ENCODE data around the gene DNM1.

DNA sequence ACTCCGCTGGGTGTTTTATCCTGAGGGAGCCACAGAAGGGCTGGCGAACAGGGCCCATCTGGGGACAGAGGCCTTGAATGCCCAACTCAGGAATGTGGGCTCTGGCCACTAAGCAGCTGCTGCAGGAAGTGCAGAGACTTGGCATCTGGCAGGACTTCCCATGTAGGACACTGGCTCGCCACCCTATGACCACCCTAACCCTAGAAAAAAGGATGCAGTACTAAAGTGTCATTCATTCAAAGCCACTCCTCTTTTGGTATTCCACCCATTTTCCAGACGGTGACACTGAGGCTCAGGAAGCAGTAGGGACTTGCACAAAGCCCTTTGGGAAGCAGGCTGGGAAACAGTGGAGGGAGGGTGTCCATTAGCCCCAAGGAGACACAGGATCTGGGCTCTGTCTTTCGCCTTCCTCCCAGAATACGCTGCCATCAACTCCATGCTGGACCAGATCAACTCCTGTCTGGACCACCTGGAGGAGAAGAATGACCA, 40.1 kb upstream of the DNM1 start:
- TF ChIP-seq, protein P1, sequence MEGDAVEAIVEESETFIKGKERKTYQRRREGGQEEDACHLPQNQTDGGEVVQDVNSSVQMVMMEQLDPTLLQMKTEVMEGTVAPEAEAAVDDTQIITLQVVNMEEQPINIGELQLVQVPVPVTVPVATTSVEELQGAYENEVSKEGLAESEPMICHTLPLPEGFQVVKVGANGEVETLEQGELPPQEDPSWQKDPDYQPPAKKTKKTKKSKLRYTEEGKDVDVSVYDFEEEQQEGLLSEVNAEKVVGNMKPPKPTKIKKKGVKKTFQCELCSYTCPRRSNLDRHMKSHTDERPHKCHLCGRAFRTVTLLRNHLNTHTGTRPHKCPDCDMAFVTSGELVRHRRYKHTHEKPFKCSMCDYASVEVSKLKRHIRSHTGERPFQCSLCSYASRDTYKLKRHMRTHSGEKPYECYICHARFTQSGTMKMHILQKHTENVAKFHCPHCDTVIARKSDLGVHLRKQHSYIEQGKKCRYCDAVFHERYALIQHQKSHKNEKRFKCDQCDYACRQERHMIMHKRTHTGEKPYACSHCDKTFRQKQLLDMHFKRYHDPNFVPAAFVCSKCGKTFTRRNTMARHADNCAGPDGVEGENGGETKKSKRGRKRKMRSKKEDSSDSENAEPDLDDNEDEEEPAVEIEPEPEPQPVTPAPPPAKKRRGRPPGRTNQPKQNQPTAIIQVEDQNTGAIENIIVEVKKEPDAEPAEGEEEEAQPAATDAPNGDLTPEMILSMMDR (IDR thresholded peaks at IDR 0.05) = no peak
- TF ChIP-seq POLR2A (IDR thresholded peaks at IDR 0.05) = no peak
- TF ChIP-seq POLR2AphosphoS5 (IDR thresholded peaks at IDR 0.05) = no peak
- TF ChIP-seq EP300 (IDR thresholded peaks at IDR 0.05) = no peak
